Caco-2 (cell line): ENCODE data around the gene GREB1. TPM values are rescaled to one million over a fixed set of nuclear protein-coding genes. Genes with fewer than 3 reads are reported as not detected.

Experiments
- BruUV-seq: library from RNA; stranded (reverse); fragments of 400-500 nt; replicated peaks from 2 replicates; lab custom pipeline; 2021; lab: Mats Ljungman, UMichigan
- CTCF ChIA-PET: fragments of 300-600 bp; sonication (Branson Sonifier 250); formaldehyde crosslinking; loops from one replicate; lab custom pipeline; 2022; ENCODE audit warnings: antibody characterized with exemption; lab: Charles Lee
- POLR2A ChIA-PET: fragments of 300-600 bp; sonication (Branson Sonifier 250); formaldehyde crosslinking; loops from one replicate; lab custom pipeline; 2022; ENCODE audit warnings: antibody characterized with exemption; lab: Charles Lee
- DNase-seq, 2 experiments: peaks; one replicate each; pipeline versions ENCODE4 v3.0.0 to v3.0.0-alpha.2; 2020 to 2022
- H3K27me3 ChIP-seq: replicated peaks from 2 replicates; pipeline ENCODE4 v1.6.0; 2011; ENCODE audit warnings: low read length; ENCODE audit not compliant: control insufficient read depth, insufficient read depth
- H3K36me3 ChIP-seq: 2 replicates; pipeline ENCODE4 v1.5.1; 2011; ENCODE audit warnings: low read length; ENCODE audit not compliant: control insufficient read depth, insufficient read depth
- H3K4me1 ChIP-seq: fragments of 250-450 bp; sonication (Bioruptor Pico); 2 replicates; pipeline ENCODE4 v1.5.1; 2020; ENCODE audit warnings: mild to moderate bottlenecking
- H3K4me3 ChIP-seq: 2 replicates; pipeline ENCODE4 v1.5.1; 2011; ENCODE audit warnings: low read depth, mild to moderate bottlenecking, control low read depth, low read length
- H3K9me3 ChIP-seq: fragments of 250-450 bp; sonication (Bioruptor Pico); 2 replicates; pipeline ENCODE4 v1.5.1; 2020; ENCODE audit warnings: mild to moderate bottlenecking, moderate library complexity
- H3K27ac Mint-ChIP-seq: one replicate; pipeline ENCODE4 v1.8.0; 2022; ENCODE audit warnings: mixed read lengths; ENCODE audit not compliant: unreplicated experiment
- H3K27me3 Mint-ChIP-seq: one replicate; pipeline ENCODE4 v1.8.0; 2022; ENCODE audit warnings: mixed read lengths; ENCODE audit not compliant: insufficient read depth, unreplicated experiment
- H3K36me3 Mint-ChIP-seq: one replicate; pipeline ENCODE4 v1.8.0; 2022; ENCODE audit warnings: mild to moderate bottlenecking, mixed read lengths; ENCODE audit not compliant: insufficient read depth, unreplicated experiment
- H3K4me1 Mint-ChIP-seq: one replicate; pipeline ENCODE4 v1.8.0; 2022; ENCODE audit warnings: low read depth, mixed read lengths; ENCODE audit not compliant: unreplicated experiment
- H3K4me3 Mint-ChIP-seq: one replicate; pipeline ENCODE4 v1.8.0; 2022; ENCODE audit warnings: mild to moderate bottlenecking, moderate library complexity, mixed read lengths; ENCODE audit not compliant: unreplicated experiment
- H3K9me3 Mint-ChIP-seq: one replicate; pipeline ENCODE4 v1.8.0; 2022; ENCODE audit warnings: mixed read lengths; ENCODE audit not compliant: unreplicated experiment
- intact Hi-C: fragments of 100-400 bp; cut with micrococcal nuclease; formaldehyde crosslinking; loops from one replicate; pipeline ENCODE4 v1.10.0; 2022; ENCODE audit not compliant: unreplicated experiment
- total RNA-seq: library from RNA; stranded (reverse); gene quantifications from 2 replicates; pipeline ENCODE4 v1.2.3, GENCODE V29; 2022
- TF ChIP-seq, protein P1 (sequence below), 2 experiments: fragments of 200-600 bp in 1 of 2; IDR thresholded peaks; 1 replicate in 1 of 2; 2 replicates in 1 of 2; pipeline versions ENCODE4 v1.5.1 to v1.8.0; 2011 to 2022; ENCODE audit warnings: antibody characterized with exemption in 1 of 2, control low read depth in 1 of 2, inconsistent platforms in 1 of 2, low read depth in 1 of 2, low read length in 1 of 2, mild to moderate bottlenecking in 1 of 2, moderate library complexity in 1 of 2; ENCODE audit not compliant: insufficient read depth in 1 of 2, severe bottlenecking in 1 of 2, unreplicated experiment in 1 of 2

Gene GREB1
- total RNA-seq, 1 experiment from 2014 or later, result 2.4 TPM

GRCh38 chr2:11598228-11598731 lies 64.4 kb downstream of the GREB1 start:
- no peaks in the 10 kb centered on the region for H3K9me3 Mint-ChIP-seq
- Histone ChIP-seq H3K27me3 (no peaks in the 10 kb centered on the region), H3K4me3 (no peak overlapping the region), H3K36me3 (no peaks in the 10 kb centered on the region), H3K9me3 (no peaks in the 10 kb centered on the region), H3K4me1 (no peaks in the 10 kb centered on the region)
- no peak overlapping the region for H3K27ac Mint-ChIP-seq
- DNase-seq, result no peak
- CTCF ChIA-PET, result interaction anchor here (1.1 kb wide), 1 partner anchor 14 kb away, joined by 4 read pairs; no protein-coding TSS in a partner anchor
- H3K4me1 Mint-ChIP-seq, result peaks cover 6% of the 10 kb centered on the region
- POLR2A ChIA-PET, result no interaction called here
- no peaks in the 10 kb centered on the region for H3K36me3 Mint-ChIP-seq
- intact Hi-C loops, result no loop called here
- peaks cover 9% of the 10 kb centered on the region for H3K27me3 Mint-ChIP-seq
- BruUV-seq, result no TSS peak
- TF ChIP-seq, protein P1, sequence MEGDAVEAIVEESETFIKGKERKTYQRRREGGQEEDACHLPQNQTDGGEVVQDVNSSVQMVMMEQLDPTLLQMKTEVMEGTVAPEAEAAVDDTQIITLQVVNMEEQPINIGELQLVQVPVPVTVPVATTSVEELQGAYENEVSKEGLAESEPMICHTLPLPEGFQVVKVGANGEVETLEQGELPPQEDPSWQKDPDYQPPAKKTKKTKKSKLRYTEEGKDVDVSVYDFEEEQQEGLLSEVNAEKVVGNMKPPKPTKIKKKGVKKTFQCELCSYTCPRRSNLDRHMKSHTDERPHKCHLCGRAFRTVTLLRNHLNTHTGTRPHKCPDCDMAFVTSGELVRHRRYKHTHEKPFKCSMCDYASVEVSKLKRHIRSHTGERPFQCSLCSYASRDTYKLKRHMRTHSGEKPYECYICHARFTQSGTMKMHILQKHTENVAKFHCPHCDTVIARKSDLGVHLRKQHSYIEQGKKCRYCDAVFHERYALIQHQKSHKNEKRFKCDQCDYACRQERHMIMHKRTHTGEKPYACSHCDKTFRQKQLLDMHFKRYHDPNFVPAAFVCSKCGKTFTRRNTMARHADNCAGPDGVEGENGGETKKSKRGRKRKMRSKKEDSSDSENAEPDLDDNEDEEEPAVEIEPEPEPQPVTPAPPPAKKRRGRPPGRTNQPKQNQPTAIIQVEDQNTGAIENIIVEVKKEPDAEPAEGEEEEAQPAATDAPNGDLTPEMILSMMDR (IDR thresholded peaks at IDR 0.05; ENCODE audit: insufficient read depth in 1 of 2, low read depth in 1 of 2, low read length in 1 of 2, severe bottlenecking in 1 of 2, unreplicated experiment in 1 of 2), result no peak
- no peak overlapping the region for H3K4me3 Mint-ChIP-seq

DNA sequence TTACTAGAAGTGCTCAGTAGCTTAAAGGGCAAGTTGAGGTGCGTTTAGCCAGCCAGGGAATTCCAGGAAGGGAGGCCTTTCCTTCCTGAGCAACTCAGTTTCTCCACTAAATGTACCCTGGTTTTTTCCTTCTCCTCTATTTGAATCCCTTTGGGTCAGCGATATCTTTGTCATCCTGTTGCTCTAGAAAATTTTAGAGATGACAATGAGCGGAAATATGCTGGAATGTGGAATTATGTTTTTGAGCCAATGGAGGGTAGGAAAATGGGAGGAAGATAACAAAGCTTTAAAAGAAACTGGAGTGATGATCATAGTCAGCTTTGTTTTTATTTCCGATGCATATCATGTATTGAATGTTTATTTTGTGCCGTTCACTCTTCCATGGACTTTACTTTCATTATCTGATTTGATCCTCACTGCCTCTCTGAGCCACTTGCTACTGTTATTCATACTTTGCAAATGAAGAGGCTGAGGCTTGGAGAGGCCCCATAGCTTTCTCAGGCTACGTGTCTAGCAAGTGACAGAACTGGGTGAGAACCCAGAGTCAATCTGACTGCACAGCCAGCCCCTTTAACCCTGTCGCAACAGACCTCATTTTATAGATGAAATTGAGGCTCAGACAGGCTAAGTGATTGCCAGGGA lies 68.8 kb downstream of the GREB1 start:
- Mint-ChIP-seq H3K27me3 (peaks cover 7% of the 10 kb centered on the region), H3K36me3 (no peaks in the 10 kb centered on the region), H3K9me3 (no peaks in the 10 kb centered on the region), H3K4me3 (no peak overlapping the region), H3K27ac (no peak overlapping the region), H3K4me1 (peaks cover 3% of the 10 kb centered on the region)
- Histone ChIP-seq H3K4me1 (no peaks in the 10 kb centered on the region), H3K36me3 (no peaks in the 10 kb centered on the region), H3K9me3 (no peaks in the 10 kb centered on the region), H3K4me3 (no peak overlapping the region), H3K27me3 (no peaks in the 10 kb centered on the region)
- DNase-seq, result no peak
- CTCF ChIA-PET, result interaction anchor here (0.6 kb wide), 1 partner anchor 91 kb away, joined by 3 read pairs; no protein-coding TSS in a partner anchor
- POLR2A ChIA-PET, result no interaction called here
- no TSS peak for BruUV-seq
- intact Hi-C loops, result no loop called here
- TF ChIP-seq, protein P1 (IDR thresholded peaks at IDR 0.05; ENCODE audit: insufficient read depth in 1 of 2, low read depth in 1 of 2, low read length in 1 of 2, severe bottlenecking in 1 of 2, unreplicated experiment in 1 of 2), result no peak

DNA sequence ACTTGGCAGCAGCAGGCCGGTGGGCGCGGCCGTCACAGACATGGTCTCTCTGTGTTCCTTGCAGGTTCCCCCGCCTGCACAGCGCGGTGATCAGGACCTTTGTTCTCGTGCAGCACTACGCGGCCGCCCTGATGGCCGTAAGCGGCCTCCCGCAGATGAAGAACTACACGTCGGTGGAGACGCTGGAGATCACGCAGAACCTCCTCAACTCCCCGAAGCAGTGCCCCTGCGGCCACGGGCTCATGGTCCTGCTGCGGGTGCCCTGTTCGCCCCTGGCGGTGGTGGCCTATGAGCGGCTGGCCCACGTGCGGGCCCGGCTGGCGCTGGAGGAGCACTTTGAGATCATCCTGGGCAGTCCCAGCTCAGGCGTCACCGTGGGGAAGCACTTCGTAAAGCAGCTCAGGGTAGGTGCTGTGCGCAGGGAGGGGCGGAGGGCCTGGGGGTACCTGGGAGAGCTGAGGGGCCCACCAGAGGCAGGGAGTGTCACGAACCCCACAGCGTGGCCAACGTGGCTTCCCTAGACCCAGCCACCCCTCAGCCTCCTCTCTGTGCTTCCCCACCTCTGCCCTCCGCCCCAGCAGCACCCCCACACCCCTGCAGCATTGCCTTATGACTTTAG lies 76.9 kb downstream of the GREB1 start:
- DNase-seq, result no peak
- Mint-ChIP-seq H3K4me3 (no peak overlapping the region), H3K36me3 (peaks cover 6% of the 10 kb centered on the region), H3K4me1 (no peaks in the 10 kb centered on the region), H3K9me3 (no peaks in the 10 kb centered on the region), H3K27me3 (no peaks in the 10 kb centered on the region), H3K27ac (no peak overlapping the region)
- no peaks in the 10 kb centered on the region for H3K9me3 ChIP-seq
- intact Hi-C loops, result no loop called here
- ChIA-PET CTCF (no interaction called here), POLR2A (no interaction called here)
- H3K4me3 ChIP-seq, result no peak overlapping the region
- H3K36me3 ChIP-seq, result no peaks in the 10 kb centered on the region
- no TSS peak for BruUV-seq
- H3K27me3 ChIP-seq, result no peaks in the 10 kb centered on the region
- no peaks in the 10 kb centered on the region for H3K4me1 ChIP-seq
- TF ChIP-seq, protein P1 (IDR thresholded peaks at IDR 0.05; ENCODE audit: insufficient read depth in 1 of 2, low read depth in 1 of 2, low read length in 1 of 2, severe bottlenecking in 1 of 2, unreplicated experiment in 1 of 2), result no peak
